ENCODE measurements around the gene GIMAP7.
"Not testable (repeated sequence)": the region's sequence is repeated elsewhere in the genome, so short reads cannot be mapped to it uniquely, and the experiment has no call there.

Gene GIMAP7

GRCh38 chr7:150515248-150516147 is 826 bp downstream of the GIMAP7 start:
- FAIRE-seq = no peak

- FAIRE-seq = no peak
Measured at GRCh38 chr7:150516956-150517745, 2.5 kb downstream of the GIMAP7 start.

DNA sequence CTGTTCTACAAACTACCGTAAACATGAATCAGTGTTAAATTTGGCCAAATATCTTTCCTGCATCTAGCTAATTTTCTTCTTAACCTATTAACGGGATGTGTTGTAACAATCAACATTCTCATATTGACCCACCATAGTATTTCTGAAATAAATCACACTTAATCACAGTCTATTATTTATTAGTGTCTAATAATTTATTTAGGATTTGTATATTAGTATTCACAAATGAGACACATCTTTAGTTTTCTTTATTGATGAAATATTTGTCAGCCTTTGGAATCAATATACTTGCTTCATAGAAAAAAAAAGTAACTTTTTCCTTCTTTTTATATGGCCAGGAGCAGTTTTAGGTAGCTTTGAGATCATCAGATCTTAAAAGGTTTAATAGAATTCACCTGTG is 4.6 kb downstream of the GIMAP7 start:
- FAIRE-seq = no peak

DNA sequence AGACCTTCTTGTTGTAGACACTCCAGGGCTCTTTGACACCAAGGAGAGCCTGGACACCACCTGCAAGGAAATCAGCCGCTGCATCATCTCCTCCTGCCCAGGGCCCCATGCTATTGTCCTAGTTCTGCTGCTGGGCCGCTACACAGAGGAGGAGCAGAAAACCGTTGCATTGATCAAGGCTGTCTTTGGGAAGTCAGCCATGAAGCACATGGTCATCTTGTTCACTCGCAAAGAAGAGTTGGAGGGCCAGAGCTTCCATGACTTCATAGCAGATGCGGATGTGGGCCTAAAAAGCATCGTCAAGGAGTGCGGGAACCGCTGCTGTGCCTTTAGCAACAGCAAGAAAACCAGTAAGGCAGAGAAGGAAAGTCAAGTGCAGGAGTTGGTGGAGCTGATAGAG is 5.5 kb downstream of the GIMAP7 start:
- FAIRE-seq = no peak

- FAIRE-seq = not testable (repeated sequence)
Measured at GRCh38 chr7:150522931-150523330, 8.3 kb downstream of the GIMAP7 start.

DNA sequence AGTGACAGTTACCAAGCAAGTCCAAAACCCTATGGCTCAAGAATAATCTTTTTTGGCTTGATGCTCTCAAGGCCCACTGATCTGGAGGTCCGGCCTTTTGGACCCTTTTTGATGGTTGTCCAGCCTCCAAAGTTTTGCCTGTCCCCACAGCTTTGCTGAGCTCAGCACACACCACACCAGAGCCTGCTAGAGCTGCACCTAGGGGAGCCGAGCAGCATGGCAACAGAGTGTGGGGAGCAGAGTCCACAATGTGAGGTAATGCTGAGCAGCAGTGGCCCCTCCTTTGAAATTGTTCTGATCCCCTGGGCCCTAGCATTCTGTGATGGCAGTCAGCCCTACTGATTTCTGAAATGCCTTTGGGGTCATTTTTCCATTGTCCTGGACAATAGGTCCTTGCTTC is 9.3 kb downstream of the GIMAP7 start:
- no peak for FAIRE-seq

- FAIRE-seq = no peak
Measured at GRCh38 chr7:150531704-150532103, 17.0 kb downstream of the GIMAP7 start.

DNA sequence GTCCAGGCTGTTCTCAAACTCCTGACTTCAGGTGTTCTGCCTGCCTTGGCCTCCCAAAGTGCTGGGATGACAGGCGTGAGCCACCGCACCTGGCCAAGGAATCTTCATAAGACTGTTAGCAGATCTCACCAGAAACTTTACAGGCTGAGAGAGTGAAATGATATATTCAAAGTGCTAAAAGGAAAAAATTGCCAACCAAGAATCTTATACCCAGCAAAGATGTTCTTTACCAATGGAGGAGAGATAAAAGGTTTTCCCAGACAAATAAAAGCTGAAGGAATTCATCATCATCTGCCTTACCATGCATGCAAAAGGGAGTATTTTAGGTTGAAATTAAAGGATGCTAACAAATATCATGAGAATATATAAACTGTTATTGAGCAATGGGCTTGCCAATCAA is 23.6 kb downstream of the GIMAP7 start:
- no peak for FAIRE-seq

GRCh38 chr7:150553163-150553562 is 38.5 kb downstream of the GIMAP7 start:
- FAIRE-seq = no peak

DNA sequence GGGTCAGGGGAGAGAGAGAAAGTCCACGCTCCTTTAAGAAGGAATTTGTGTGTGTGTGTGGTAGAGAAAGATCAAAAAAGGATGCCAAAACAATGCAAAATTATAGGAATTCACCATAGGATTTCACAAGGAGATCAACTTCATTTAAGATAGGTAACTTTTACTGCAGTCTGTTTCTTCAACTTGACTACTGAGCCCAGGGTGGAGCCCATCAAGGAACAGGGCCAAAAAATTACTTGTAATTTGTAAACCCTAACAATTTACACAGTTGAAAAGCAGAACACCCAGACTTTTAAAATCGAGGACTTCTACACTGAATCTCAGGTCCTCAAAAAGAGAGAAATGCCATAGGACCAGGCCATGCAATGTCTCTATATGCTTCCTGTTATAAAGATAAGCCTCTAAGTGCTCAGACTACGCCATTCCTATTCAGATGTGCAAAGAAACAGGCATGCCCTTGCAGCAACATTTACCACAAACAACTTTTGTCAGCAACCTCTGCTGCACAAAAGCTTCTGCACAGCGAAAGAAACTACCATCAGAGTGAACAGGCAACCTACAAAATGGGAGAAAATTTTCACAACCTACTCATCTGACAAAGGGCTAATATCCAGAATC is 42.0 kb downstream of the GIMAP7 start:
- no peak for FAIRE-seq

DNA sequence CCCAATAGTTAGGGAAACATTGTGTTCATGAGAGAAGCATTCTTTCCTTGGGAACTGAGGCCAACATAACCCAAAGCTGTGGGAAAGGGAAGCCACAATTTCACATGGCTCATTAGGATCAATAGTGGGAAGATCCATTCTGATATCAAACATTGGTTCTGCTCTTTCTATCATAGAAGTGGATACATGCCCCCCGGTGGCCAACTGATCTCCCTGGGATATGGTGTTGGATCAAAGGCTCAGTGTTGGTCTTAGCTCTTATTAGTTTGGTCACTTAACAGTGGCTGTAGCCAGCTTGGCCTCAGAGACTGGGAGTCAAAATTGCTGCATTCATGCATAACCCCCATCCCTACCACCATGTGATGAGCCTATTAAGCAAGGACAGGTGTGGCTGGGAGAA is 45.8 kb downstream of the GIMAP7 start:
- FAIRE-seq = no peak

DNA sequence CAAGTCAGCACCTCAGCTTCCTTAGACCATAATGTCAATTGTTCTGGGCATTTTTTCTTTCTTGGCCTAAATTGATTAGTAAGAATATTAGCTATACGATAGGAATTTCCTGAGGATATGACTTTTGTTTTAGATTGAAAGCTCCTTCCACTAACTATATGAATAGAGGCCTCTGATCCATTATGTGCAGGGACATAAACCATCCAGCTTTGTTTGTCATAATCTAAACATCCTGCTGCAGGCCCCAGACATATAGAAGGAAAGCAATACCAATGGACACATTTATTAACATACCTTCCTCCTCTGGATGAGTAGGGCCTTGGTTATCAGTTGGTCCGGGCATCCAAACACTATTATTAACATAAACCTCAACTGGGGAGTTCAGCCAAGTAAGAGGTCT is 48.2 kb downstream of the GIMAP7 start:
- no peak for FAIRE-seq

GRCh38 chr7:150564006-150564405 is 49.3 kb downstream of the GIMAP7 start:
- no peak for FAIRE-seq

GRCh38 chr7:150564566-150564965 is 49.9 kb downstream of the GIMAP7 start:
- no peak for FAIRE-seq

DNA sequence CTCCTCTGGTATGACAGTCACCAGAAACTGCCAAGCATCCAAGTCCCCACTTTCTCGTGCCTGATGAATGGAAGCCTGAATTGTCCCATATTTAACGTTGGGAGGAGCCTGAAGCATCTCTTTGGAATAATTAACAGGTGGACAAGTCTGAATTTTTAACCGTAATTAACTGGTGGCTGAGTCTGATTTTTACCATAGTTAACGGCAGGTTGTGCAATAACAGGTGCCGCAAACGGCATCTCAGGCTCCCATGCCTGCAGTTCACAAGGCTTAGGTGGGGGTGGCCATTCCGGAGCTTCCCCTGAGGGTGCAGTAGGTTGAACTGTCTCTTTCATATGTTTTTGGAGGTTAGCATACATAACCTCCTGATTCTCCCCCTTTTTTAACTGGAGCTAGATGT is 50.6 kb downstream of the GIMAP7 start:
- no peak for FAIRE-seq

DNA sequence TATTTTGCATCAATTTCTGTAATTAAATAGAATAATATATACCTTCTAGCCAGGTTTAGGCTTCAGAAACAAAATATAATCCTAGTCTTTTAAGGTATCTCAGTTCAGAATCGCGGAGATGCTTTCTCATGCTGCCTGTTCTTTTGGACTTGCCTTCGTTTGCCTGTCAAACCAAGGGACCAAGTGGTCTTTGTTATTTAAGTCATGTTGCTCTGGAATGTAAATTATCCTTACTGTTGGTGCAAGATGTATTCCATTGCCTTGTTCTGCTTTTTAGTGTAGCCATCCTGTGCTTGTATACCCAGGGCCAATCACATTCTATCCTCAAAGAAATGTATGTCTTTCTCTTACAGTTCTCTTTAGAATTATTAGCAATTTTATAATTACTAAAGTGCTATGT is 51.5 kb downstream of the GIMAP7 start:
- no peak for FAIRE-seq

DNA sequence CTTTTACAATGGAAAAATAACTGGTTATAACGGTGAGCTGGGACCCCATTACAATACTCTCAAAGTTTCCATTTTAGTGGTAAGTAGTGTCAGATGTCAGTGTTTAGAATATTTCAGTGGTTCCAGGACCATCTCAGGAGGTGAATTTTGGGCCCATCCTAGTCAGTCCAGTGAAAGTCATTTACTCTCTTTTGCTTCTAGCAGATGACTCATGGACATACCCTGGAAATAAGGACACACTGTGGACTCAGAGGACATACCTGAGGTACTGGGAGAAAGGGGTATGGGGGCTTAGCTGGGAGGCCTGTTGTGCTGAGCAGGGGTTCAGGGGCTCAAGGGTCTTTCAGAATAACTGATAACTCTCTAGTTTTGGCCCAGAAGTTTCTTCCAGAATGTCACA is 51.9 kb downstream of the GIMAP7 start:
- no peak for FAIRE-seq

- FAIRE-seq = no peak
Measured at GRCh38 chr7:150567169-150567568, 52.5 kb downstream of the GIMAP7 start, which contains the start of gene GIMAP4. Gene GIMAP4, plus strand, starts transcription at chr7:150567390. Its CDS starts 2,512 bp downstream, at chr7:150569902.

DNA sequence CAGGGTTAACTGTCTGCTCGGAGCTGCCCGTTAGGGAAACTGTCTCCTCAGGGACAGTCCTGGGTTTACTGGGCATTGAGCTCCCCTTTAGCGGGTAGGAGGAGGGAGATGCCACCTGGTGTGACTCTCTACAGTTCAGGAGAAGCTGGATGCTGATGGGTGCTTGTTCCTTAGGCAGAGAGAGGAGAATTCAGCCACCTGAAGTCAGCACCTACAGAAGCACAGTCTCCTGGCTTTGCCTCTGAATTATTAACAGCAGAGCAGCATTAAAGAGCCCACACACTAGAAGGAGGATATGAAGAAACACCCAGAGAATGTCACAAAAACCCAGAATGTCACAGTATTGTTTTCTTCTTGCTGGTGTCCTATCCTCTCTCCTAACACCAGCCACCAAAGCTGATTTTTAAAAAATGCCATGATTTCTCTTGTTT is 53.2 kb downstream of the GIMAP7 start:
- no peak for FAIRE-seq

GRCh38 chr7:150568714-150569113 is 54.0 kb downstream of the GIMAP7 start:
- FAIRE-seq = no peak

DNA sequence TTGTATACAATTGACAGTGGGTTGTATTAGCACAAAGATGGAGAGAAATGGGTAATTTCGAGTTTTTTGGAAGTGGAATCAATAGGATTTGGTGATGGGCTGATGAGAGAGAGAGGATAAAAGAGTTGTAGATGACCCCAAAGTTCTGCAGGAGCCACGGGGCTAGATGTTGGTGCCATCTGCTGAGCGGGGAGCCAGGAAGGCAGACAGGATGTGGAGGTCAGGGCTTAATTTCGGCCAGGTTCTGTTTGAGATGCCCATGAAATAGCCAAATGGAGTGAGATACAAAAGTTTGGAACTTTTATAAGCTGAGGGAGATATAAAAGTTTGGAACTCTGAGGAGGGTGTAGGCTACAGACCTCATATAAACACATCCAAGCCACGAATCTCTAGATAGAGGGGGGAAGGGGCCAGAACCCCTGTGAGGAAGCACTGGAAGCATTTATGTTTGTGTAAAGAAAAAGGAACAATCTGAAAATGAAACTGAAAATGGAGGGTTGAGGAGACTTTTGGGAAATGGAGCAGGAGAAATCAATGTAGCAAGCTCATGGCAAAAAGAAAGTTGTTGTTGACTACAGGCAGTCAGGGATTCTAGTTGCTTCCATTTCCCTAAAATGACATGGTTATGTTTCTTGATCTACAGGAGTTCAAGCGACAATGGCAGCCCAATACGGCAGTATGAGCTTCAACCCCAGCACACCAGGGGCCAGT is 54.7 kb downstream of the GIMAP7 start:
- FAIRE-seq = no peak

All from colon (tissue), 2 donors.